Rectal smooth muscle tissue (tissue), 1 donor: Measurements from ENCODE around the gene PLAAT4.

Experiments used
- H3K27ac ChIP-seq: one replicate; pipeline ENCODE4 v1.7.0; 2013; ENCODE audit warnings: low read depth, low read length, inconsistent platforms
- H3K27me3 ChIP-seq: one replicate; pipeline ENCODE4 v1.7.0; 2013; ENCODE audit warnings: low read length; ENCODE audit not compliant: control insufficient read depth, insufficient read depth
- H3K36me3 ChIP-seq: one replicate; pipeline ENCODE4 v1.7.0; 2013; ENCODE audit warnings: low read length; ENCODE audit not compliant: control insufficient read depth, insufficient read depth
- H3K4me1 ChIP-seq: one replicate; pipeline ENCODE4 v1.7.0; 2013; ENCODE audit warnings: low read length; ENCODE audit not compliant: control insufficient read depth, insufficient read depth
- H3K4me3 ChIP-seq: one replicate; pipeline ENCODE4 v1.7.0; 2013; ENCODE audit warnings: low read length
- H3K9ac ChIP-seq: one replicate; pipeline ENCODE4 v1.7.0; 2013; ENCODE audit warnings: low read length

The PLAAT4 gene

DNA sequence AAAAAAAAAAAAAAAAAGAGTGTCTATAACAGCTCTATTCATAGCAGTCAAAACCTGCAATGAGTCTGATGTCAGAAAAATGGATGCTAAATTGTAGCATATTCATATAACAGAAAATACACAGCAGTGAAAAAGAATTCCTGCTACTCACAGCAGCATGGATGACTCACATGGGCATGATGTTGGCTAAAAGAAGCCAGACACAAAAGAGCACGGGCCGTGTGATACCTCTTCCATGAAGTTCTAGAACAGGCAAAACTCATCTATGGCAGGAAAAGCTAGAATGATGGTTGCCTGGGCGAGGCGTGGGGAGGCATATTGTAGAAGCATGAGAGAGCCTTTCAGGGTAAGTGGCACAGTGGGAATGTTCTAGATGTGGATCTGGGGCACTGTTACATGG, 58.7 kb downstream of the PLAAT4 start:
- Histone ChIP-seq H3K9ac (no peak overlapping the region), H3K27me3 (no peaks in the 10 kb centered on the region), H3K4me1 (no peaks in the 10 kb centered on the region)

More for the DNA sequence above, 58.7 kb downstream of the PLAAT4 start:
- Histone ChIP-seq H3K4me3 (no peak overlapping the region), H3K27ac (no peak overlapping the region), H3K36me3 (peaks cover 5% of the 10 kb centered on the region)
